ENCODE measurements around the gene NHEJ1.
A peak's percentile ranks its signal among the peaks of the same experiment; 100 is the strongest.
"Not testable (repeated sequence)": the region's sequence is repeated elsewhere in the genome, so short reads cannot be mapped to it uniquely, and the experiment has no call there.

The NHEJ1 gene, protein sequence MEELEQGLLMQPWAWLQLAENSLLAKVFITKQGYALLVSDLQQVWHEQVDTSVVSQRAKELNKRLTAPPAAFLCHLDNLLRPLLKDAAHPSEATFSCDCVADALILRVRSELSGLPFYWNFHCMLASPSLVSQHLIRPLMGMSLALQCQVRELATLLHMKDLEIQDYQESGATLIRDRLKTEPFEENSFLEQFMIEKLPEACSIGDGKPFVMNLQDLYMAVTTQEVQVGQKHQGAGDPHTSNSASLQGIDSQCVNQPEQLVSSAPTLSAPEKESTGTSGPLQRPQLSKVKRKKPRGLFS

DNA sequence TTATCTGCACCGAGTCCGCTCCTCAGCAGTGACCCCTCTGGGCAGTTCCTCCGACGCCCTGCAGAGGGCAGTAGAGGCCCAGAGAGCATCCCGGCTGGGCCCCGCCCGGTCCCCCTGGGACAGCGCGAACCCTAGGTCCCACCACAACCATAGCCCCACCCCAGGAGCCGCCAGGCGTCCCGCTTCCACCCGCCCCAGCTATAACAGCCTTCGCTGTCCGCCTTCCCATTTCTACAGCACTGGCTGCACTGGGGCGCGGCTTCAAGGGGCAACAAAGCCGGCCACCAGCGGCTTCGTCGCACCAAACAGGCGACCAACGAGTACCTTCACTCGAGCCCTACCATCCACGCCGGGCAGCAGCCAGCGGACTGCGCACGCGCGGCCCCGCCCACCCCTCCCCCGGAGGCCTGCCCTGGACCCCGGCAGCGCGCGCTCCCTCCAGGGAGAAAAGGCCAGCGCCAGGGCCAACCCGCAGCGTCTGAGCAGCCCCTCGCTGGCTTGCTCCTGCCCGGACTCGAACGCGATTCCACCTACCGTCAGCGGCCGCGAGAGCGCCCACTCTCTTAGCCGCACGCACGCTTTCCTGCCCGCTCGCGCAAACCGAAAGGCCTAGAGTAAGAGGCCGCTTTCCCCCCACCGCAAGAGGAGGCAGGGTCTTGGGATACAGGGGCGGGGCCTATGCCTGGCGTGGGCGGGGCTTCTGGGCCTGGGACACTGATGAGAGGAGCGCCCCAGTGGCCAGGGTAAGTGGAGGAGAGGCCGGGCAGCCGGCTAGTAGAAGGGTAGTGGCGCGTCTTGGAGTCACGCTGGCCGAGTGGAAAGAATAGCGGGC lies at the start of gene NHEJ1:
Gene NHEJ1, minus strand, starts transcription at position 630 of the 832 bp plus-strand sequence. CDS start 2,453 bp downstream, outside the sequence.
- peak; percentile 88 for DNase-seq

- DNase-seq, result no peak
These were observed 48.9 kb upstream of the NHEJ1 start for GRCh38 chr2:219209236-219210195.

GRCh38 chr2:219207884-219208740 lies 47.5 kb upstream of the NHEJ1 start:
- no peak for DNase-seq

DNA sequence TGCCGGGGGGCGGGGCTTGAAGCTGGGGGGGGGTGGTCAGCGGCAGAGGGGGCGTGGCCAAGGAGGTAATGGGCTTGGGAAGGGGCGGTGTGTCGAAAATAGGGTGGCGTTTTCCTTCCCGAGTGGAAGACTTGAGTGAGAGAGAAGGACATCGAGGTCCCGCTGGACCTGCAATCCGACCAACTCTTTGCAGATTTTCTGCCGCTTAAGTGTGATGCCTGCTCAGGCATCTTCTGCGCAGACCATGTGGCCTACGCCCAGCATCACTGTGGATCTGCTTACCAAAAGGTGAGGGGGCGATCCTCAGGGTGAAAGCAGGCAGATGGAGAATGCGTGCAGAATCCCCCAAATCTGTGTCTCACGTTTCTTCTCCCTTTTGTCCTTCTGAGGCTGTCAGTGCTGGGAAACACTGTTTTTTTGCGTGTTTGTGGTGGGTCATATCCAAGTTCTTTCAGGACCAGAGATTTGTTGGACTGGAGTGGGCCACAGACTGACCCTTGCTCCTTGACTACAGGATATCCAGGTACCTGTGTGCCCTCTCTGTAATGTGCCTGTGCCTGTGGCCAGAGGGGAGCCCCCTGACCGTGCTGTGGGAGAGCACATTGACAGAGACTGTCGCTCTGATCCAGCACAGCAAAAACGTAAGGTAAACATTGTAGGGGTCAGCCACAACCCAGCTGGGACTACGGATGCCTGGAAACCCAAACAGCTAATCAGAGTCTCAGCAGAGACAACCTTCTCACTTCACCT lies 46.7 kb upstream of the NHEJ1 start:
- DNase-seq, result no peak

- peak; percentile 93 for DNase-seq
These were observed 45.9 kb upstream of the NHEJ1 start, which contains the start of gene ZFAND2B for GRCh38 chr2:219206328-219207133. Gene ZFAND2B, plus strand, starts transcription at chr2:219206782. Its CDS starts 206 bp downstream, at chr2:219206988.

- DNase-seq, result no peak
These were observed 45.3 kb upstream of the NHEJ1 start for GRCh38 chr2:219205981-219206327.

GRCh38 chr2:219205165-219205538 lies 44.5 kb upstream of the NHEJ1 start:
- DNase-seq, result no peak

GRCh38 chr2:219204425-219205164 lies 44.0 kb upstream of the NHEJ1 start:
- DNase-seq, result no peak

DNA sequence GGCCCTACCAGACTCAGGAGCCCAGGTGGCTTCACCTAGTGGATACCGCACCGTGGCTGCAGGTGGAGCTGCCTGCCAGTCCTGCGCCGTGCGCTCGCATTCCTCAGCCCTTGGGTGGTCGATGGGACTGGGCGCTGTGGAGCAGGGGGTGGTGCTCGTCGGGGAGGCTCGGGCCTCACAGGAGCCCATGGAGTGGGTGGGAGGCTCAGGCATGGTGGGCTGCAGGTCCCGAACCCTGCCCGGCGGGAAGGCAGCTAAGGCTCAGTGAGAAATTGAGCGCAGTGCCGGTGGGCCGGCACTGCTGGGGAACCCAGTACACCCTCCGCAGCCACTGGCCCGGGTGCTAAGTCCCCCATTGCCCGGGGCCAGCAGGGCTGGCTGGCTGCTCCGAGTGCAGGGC lies 40.7 kb upstream of the NHEJ1 start:
- not testable (repeated sequence) for DNase-seq

GRCh38 chr2:219200502-219201326 lies 40.1 kb upstream of the NHEJ1 start:
- DNase-seq, result not testable (repeated sequence)

- no peak for DNase-seq
These were observed 39.0 kb upstream of the NHEJ1 start for GRCh38 chr2:219199470-219200211.

DNA sequence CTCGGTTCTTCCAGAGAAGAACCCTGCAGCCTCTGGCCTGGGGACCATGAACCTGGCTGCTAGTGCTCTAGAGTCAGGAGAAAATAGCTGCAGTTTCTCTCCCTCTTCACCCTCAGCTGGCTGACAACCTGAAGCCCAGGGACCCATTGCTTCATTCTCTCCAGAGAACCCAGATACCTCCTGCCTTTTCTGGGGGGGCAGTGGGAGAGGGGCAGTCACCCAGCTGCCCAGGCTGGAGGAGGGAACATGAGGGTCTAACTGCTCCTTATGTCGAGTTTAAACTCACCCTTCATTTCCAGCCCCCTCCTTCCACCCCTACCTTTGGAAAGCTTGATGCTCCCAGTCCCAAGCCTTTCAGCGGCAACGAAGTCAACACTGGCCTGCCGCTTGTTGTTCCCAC lies 38.4 kb upstream of the NHEJ1 start:
- DNase-seq, result no peak

- DNase-seq, result no peak
These were observed 36.8 kb upstream of the NHEJ1 start for GRCh38 chr2:219197388-219197787.

GRCh38 chr2:219186754-219187456 lies 26.3 kb upstream of the NHEJ1 start:
- no peak for DNase-seq

DNA sequence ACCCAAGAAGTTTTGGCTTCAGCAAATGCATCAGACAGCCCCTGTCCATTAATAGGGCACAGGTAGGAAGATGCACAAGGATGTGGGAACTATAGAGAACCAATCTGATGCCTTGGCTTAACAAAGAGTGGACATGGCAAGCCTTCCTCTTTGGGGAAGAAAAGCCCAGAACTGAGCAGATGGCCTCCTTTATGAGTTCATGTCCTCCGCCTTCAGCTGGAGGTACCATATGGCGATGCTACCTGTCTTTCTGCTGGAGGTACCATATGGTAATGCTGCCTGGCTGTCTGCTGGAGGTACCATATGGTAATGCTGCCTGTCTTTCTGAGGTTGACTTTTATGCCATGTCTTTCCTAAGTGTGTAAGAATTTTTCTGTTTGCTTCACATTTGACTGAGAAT lies 23.5 kb upstream of the NHEJ1 start:
- no peak for DNase-seq

- no peak for DNase-seq
These were observed 22.6 kb upstream of the NHEJ1 start for GRCh38 chr2:219183151-219183772.

Data from activated effector memory CD4-positive, alpha-beta T cell treated with Interleukin-2 at 50 U/mL for 16 hours (primary cell).